Skeletal muscle cell (primary cell): Measurements from ENCODE around the gene TMCO4.
"Not testable (repeated sequence)": the region's sequence is repeated elsewhere in the genome, so short reads cannot be mapped to it uniquely, and the experiment has no call there.

ENCODE experiments used
- DNase-seq: peaks from one replicate; pipeline ENCODE4 v3.0.0-alpha.2; 2010; ENCODE audit warnings: low read depth
- H3K4me3 ChIP-seq: 2 replicates; pipeline ENCODE4 v1.5.1; 2011; ENCODE audit warnings: low read depth, mild to moderate bottlenecking, control low read depth, low read length, moderate library complexity

The TMCO4 gene

DNA sequence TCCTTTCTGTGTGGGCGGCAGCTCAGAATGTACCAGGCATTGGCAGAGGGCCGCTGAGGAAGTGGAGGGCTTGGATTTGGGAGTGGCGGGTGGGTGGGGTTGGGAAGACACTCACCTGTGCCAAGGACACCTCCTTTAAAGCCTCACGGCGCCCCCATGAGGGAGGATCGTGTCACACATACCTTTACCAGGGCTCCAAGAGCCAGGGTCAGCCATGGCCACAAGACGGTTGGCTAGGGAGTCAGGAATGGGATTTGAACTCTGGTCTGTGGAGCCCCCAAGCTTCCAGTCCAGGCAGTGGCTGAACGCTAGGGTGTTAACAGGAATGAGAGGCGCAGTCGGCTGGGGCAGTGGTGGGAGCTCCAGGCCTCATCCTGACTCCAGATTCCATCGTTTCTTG is 151.0 kb downstream of the TMCO4 start:
- no peak for DNase-seq
- H3K4me3 ChIP-seq, result no peak overlapping the region

DNA sequence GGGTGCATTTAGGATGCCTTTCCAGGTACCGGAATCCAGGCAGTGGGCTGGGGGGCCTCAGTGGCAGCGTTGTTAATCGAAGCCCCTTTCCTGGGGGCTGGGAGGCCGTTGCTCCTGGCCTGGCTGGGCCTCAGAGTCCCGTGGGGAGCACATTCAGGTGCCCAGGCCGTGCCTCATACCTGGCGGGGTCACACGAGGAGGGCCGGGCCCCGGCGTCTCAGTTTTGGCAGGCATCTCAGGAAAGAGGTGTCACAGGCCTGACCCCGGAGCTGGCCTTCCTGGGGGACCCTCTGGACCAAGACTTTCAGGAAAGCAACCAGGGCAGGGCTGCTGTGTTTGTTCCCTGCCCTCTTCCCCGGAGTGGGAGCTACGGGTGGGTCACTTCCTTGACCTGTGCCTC is 151.5 kb downstream of the TMCO4 start:
- H3K4me3 ChIP-seq, result no peak overlapping the region
- DNase-seq, result no peak

DNA sequence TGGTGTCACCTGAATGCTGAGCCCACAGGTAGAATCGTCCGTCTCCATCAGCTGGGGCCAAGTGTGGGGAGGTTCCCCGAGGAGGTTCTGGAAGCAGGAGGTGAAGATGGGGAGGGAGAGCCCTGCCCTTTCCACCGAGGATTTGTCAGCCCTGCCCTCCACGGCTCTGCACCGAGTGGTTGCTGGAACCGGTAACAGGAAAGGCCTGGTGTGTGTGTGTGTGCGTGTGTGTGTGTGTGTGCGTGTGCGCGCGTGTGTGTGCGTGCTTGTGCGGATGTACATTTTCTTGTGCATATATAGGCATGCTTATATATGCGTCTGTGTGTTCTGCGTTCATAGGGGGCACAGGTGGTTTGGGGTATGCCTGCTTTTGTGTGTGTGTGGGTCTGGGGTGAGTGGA is 152.1 kb downstream of the TMCO4 start:
- H3K4me3 ChIP-seq, result no peak overlapping the region
- DNase-seq, result no peak

DNA sequence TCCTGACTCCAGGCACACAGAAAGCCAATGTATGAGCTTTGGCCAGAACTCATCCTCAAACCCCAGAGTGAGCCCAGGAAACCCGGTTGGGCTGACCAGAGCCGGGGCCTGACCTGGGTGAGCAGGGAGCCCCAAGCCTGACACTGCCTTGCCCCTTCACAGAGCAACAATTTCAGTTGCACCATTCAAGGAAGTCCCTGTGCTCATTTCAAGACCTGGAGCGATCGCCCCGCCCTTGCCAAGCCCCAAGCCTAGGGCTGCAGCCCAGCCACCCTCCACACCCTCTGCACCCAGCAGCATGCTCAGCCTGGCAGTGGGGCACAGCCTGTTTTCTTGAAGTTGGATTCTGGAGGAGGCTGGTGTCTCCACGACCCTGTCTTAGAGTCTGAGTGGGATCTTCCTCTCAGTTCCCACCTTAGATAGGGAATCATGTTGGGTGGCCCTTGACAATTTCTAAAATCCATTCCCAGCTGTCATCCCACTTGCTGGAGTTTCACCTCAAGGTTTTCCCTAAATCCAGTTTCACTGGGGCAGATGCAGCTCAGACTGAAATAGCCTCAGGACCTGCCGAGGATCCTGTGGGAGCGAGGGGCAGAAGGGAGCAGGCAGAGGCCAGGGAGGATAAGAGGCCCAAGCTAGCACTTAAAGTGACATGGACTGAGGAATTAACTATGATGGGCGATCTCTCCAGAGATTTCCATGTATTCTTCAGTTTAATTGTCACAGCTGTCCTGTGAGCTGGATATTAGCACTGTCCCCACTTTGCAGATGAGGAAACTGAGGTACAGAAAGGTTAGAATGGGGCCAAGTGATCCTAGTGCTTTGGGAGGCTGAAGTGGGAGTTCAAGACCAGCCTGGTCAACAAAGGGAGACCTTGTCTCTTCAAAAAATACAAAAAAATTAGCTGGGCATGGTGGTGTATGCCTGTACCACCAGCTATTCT is 153.1 kb downstream of the TMCO4 start:
- H3K4me3 ChIP-seq, result no peak overlapping the region
- no peak for DNase-seq

DNA sequence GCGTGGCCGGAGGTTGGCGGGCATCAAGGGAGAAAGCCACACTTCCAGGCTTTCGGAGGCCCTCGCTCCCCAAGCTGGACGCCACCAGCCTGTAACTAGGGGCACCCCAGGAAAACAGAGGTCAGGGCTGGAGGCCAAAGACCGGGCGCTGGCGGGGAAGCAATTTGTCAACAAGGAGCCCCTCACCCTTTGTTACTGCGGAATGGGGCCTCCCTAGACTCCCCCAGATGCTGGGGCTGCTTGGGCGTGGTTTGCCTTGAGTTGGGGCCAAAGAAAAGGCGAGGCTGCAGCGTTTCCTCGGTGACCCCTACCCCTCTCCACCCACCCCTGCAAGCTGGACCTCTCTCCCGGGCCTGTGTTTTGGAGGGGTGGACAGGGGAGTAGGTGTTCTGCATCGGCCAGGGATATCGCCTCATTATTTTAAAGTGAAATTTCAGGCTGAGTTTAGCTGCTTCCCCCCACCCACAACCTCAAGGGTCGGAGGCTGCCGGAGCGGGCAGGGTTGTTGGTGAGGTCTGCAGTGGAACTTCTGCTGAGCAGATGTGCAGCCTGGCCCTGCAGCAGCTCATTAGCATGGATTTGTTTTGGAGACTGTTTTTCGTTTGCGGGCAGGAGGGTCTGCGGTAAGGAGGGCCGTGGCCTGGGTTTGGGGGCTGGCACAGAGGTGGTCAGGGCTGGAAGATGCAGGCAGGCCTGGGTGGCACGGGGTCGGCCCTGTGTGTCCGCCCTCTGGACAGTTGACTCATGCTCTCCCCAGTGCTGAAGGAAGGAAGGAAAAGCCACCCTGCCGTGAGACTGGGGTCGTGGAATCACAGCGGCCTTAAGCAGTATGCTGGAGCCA is 154.1 kb downstream of the TMCO4 start:
- DNase-seq, result no peak
- H3K4me3 ChIP-seq, result peak overlapping the region; percentile 61

DNA sequence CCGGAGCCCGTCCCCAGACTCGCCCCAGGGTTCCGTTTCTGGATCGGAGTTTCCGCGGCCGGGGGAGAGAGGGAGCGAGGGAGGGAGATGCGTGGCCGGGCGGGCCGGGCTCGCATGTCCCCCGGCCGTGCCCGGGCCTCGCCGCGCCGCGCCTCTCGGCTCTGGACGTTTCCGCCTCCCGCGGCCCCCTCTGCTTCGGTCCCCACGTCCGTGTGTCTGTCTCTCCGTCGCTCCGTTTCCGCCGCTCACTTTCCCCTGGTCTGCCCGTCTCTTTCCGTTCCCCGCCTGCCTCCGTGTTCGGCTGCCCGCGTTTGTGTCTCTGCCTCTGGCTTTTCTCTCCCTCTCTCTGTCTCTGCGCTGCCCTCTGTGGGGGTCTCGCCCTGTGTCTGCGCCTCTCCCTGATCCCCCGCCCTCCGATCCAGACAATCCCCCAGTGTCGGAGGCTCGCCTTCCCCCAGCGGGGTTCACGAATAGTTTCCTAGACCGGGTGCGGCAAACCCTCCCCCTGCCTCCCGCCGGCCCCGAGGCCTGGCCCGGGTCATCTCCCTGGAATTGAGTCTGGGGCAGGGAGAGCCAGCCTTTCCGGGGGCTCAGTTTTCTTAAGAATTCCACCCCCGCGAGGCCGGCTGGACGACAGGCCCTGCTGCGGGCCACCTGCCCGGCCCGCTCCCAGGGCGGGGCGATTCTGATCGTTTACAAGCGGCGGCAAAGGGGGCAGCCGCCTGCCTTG is 154.9 kb downstream of the TMCO4 start:
- DNase-seq, result no peak
- H3K4me3 ChIP-seq, result peak overlapping the region; percentile 61

DNA sequence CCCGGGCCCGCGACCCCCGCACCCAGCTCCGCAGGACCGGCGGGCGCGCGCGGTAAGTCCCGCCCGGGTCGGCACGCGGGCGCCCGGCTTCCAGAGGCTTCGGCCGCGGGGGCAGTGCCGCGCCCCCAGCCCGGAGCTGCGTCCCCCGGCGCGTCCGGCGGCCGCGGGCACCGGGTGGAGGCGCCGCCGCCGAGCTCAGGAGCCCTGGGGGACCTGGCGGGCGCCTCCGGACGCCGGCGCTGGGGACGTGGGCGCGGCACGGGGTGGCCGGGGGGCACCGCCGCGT is 155.4 kb downstream of the TMCO4 start:
- no peak for DNase-seq
- peak overlapping the region; percentile 61 for H3K4me3 ChIP-seq

DNA sequence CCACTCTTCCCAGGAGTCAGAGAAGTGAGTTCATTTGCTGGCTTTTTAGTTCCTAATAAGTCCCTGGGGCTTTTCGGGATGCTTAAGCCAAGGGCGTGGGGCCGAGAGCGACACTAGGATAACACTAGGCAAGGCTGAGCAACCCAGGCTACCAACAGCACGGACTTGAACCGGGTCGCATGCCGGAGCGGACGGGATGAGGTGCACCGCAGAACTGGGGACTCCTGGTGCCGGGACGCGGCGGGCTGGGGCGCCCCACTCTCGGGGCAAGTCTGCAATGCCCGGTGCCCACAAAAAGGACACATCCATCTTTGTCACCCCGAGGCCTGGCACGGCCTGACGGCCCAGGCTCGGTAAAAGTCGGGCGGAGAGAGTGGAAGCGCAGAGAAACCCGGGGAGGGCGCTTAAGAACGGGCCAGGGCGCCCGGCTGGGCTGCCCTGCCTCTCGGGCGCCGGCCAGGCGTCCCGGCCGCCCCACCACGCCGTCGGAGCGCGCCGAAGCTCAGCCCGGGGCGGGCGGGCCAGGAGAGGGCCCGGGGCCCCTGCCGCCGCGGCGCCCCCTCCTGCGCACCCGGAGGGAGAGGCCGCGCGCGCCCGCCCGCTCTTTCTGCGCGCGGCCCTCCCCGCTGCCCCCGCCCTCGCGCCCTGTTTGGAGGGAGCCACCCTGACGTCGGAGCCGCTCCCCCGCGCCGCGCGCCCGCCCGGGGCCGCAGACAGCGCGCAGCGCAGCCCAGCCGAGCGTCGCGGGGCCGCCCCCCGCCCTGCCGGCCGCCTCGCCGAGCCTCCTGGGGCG is 155.9 kb downstream of the TMCO4 start, which contains the start of gene NBL1:
Gene NBL1, plus strand, starts transcription at position 710 of the 793 bp plus-strand sequence. CDS start 10,720 bp downstream, outside the sequence.
- peak within 1 kb of the TSS; percentile 61 for H3K4me3 ChIP-seq
- no peak for DNase-seq

DNA sequence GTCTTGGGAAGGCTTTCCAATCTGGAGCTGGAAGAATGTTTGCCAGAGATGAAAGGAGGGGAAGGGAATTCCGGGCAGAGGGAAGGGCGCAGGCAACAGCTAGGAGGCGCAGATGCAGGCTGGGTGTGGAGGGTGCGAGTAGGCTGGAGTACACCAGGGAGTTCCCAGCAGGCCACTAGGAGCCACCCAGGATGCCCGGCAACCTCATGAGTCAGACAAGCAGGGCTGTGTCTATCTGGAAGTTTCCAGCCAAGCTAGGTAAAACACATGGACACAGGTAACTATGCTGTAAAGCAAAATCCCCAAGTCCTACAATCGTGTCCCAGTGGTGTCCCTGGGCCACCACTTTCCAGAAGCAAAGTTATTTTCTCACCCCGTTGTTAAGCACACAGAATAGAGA is 156.6 kb downstream of the TMCO4 start:
- H3K4me3 ChIP-seq, result peak overlapping the region; percentile 52
- no peak for DNase-seq

DNA sequence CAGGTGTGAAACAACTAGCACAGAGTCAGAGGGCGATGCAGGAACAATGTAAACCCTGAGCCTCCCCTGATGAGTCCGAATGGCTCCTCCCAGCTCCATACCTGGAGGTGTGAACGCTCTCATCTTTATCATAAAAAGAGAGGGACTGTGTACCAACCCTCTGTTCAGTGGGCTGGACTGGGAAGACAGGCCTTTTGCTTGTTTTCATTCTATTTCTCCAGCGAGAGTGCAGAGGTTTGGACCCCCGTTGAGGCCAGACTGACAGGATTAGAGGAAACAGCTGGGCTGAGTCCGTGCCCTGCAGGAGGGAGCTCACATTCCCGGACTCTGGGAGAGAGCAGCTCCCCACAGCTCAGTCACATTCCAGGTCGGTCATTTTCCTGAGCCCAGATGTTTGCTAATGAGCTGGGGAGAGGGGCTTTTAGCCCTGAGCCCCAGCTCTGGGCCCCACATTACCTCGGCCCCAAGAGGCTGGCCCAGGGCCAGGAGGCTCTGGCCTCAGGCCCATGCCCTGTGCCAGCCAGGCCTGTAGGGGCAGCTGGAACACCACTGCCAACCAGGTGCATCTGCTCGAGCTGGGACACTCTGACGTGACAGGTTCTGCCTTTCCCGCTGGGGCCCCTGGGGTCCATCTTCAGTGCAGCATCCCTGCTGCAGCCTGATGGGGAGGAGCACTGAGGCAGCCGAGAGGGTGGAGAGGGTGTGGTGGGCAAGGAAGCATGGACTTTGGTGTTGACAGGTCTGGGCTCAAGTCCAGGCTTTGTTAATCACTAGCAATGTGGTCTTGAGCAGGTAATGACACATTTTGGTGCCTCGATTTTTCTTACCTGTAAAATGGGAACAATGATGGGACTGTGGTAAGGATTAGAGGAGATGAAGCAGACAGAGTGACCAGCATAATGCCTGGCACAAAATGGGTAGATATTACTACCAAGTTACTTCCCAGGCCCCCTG is 159.1 kb downstream of the TMCO4 start:
- H3K4me3 ChIP-seq, result no peak overlapping the region
- DNase-seq, result no peak

DNA sequence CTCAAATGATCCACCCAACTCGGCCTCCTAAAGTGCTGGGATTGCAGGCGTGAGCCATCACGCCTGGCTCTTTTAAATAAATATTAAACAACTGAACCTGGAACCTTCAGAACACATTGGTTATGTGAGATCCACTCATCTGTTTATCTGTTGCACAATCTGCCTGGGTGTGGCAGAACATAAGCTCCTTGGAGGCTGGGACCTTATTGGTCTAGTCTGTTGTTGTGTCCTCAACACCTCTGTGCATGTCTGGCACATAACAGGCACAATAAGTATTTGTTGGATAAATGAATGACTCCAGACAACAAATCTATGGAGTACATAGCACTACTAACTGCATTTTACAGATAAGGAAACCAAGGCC is 159.7 kb downstream of the TMCO4 start:
- no peak overlapping the region for H3K4me3 ChIP-seq
- no peak for DNase-seq

DNA sequence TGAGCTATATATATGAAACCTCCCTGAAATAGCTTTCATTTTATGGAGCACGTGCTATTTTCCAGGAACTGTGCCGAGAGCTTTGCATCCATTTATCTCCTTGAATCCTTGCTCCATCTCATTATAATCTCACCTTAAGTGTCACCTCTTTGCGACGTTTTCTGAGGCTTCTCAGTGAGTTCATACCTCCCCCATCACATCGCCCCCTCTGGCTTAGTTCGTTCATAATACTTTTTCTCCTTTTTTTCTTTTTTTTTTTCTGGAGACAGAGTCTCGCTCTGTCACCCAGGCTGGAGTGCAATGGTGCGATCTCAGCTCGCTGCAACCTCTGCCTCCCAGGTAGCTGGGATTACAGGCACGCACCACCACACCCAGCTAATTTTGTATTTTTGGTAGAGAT is 160.5 kb downstream of the TMCO4 start:
- H3K4me3 ChIP-seq, DNase-seq: not testable (repeated sequence)

DNA sequence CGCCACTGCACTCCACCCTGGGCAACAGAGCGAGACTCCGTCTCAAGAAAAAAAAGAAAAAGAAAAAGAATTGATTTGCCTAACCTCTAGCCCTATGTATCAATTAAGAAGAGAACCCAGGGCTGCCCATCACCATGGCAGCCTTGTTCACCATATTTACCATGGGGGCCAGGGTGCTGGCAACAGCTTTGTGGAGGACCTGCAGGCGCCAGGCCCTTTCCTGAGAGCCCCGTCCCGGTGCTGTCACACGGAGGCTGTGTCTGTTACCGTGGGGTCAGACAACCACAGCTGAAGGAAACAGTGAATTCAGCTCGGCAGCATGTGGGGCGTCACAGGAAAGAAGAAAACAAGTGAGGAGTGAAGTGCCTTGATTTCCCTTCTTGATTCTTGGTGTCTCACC is 162.1 kb downstream of the TMCO4 start:
- DNase-seq, result no peak
- H3K4me3 ChIP-seq, result no peak overlapping the region

DNA sequence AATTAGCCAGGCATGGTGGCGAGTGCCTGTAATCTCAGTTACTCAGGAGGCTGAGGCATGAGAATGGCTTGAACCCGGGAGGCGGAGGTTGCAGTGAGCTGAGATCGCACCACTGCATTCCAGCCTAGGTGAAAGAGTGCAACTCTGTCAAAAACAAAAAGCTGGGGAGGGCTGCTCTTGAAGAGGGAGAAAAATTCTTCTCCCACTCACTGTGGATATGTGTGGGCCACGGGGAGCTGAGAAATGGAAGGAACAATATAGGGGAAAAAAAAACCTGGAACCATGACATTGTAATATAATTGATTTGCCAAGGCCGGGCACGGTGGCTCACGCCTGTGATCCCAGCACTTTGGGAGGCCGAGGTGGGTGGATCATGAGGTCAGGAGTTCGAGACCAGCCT is 163.0 kb downstream of the TMCO4 start:
- H3K4me3 ChIP-seq, result not testable (repeated sequence)

DNA sequence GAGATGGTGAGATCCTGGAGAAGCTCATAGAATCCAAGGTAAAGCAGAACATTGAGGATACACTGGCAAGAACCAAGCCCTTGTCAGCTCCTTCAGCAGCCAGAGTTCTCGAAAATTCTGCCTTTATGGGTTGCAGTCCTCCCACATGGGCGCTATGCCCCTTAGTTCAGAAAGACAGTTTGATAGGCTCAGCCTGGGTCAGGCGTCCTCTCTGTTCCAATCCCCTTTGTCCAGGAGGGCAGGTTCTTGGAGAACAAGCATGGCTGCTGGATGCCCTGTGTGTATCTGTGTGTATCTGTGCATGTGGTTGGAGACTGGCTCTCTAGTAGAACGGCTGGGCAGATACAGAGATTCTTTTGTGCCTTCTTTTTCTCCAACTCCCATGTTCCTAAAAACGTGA is 163.7 kb downstream of the TMCO4 start:
- no peak for DNase-seq
- H3K4me3 ChIP-seq, result no peak overlapping the region

More for the DNA sequence above, 163.0 kb downstream of the TMCO4 start:
- not testable (repeated sequence) for DNase-seq

DNA sequence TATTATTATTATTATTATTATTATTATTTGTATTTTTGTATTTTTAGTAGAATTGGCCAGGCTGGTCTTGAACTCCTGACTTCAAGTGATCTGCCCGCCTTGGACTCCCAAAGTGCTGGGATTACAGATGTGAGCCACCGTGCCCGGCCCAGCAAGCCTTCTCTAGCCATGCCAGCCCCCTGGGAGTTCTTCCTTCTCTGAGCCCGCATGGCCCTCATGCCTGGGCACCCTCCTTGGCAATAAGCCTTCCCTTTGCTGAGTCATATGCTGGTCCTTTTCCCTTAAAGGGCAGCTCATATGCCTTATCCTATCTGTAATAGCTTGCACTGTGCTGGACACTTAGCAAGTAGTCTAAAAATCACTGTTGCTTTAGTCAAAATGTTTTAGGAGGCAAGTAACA is 164.1 kb downstream of the TMCO4 start:
- no peak for DNase-seq

DNA sequence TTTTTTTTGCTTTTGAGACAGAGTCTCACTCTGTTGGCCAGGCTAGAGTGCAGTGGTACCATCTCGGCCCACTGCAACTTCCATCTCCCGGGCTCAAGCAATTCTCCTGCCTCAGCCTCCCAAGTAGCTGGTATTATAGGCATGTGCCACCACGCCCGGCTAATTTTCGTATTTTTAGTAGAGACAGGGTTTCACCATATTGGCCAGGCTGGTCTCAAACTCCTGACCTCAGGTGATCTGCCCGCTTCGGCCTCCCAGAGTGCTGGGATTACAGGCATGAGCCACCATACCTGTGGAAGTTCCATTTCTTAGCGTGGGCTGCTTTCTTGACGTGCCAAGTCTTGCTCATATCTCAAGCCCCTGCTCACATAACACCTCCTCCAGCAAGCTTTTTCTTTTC is 164.7 kb downstream of the TMCO4 start:
- not testable (repeated sequence) for DNase-seq, H3K4me3 ChIP-seq

More for the DNA sequence above, 164.1 kb downstream of the TMCO4 start:
- no peak overlapping the region for H3K4me3 ChIP-seq

DNA sequence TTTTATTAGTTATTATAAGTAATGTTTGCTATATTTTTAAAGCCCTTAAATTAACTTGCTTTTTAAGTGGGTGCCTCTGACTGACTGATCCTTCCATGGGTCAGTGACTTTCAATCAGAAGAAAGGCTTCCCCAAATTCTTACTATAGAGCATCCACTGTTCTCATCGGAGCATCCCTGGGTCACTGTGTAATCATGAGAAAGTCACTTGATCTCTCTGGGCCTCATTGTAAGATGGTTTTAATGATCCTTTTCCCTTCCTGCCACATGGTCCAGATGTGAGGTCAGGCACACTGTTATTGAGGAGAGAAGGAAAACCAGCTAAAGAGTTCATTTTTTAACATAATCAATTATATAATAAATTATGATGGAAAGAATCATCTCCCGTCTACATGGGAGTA is 166.6 kb downstream of the TMCO4 start:
- H3K4me3 ChIP-seq, result no peak overlapping the region
- no peak for DNase-seq
